Sigmoid colon (tissue), 7 donors: Measurements from ENCODE around the gene FBXO46. TPM values are rescaled to one million over a fixed set of nuclear protein-coding genes. Genes with fewer than 3 reads are reported as not detected.
A peak's percentile ranks its signal among the peaks of the same experiment; 100 is the strongest.

Experiments
- DNase-seq: peaks from one replicate; pipeline ENCODE4 v3.0.0-alpha.2; 2019
- H3K27ac ChIP-seq, 4 donors: fragments of 200-600 bp; sonication (generic); one replicate each; pipeline ENCODE4 v1.5.1; 2016 to 2019; ENCODE audit warnings: mild to moderate bottlenecking in 1 of 4
- H3K27me3 ChIP-seq, 3 donors: fragments of 200-600 bp; sonication (generic); one replicate each; pipeline ENCODE4 v1.5.1; 2019; ENCODE audit warnings: mild to moderate bottlenecking in 1 of 3
- H3K36me3 ChIP-seq, 4 donors: fragments of 200-600 bp; sonication (generic); one replicate each; pipeline ENCODE4 v1.5.1; 2016 to 2019
- H3K4me1 ChIP-seq, 4 donors: fragments of 200-600 bp; sonication (generic); one replicate each; pipeline ENCODE4 v1.5.1; 2017 to 2019
- H3K4me3 ChIP-seq, 4 donors: fragments of 200-600 bp; sonication (generic); one replicate each; pipeline ENCODE4 v1.5.1; 2017 to 2019; ENCODE audit warnings: mild to moderate bottlenecking in 2 of 4, moderate library complexity in 1 of 4
- H3K9me3 ChIP-seq, 4 donors: fragments of 200-600 bp in 3 of 4; sonication (generic) in 3 of 4; one replicate each; pipeline versions ENCODE4 v1.5.1 to v1.6.1; 2013 to 2019
- EP300 ChIP-seq, 4 donors: sonication (generic); formaldehyde crosslinking; IDR thresholded peaks; one replicate each; pipeline ENCODE4 v1.6.1; 2017; ENCODE audit warnings: antibody characterized with exemption in 4 of 4
- POLR2A ChIP-seq, 2 donors: fragments of 450-650 bp; IDR thresholded peaks; one replicate each; pipeline ENCODE4 v1.6.1; 2016; ENCODE audit warnings: antibody characterized with exemption in 2 of 2, mild to moderate bottlenecking in 2 of 2, moderate library complexity in 2 of 2
- POLR2AphosphoS5 ChIP-seq, 4 donors: sonication (generic); formaldehyde crosslinking; IDR thresholded peaks; one replicate each; pipeline ENCODE4 v1.6.1; 2017; ENCODE audit warnings: antibody characterized with exemption in 4 of 4
- WGBS, 2 donors: extraction: QIAGEN DNeasy Blood & Tissue Kit; methylation state at CpG; one replicate each; pipeline ENCODE4 v1.1.7; 2013; 5-methylcytosine and 5-hydroxymethylcytosine counted together
- intact Hi-C: fragments of 100-400 bp; cut with DNase I; formaldehyde crosslinking; loops from one replicate; pipeline ENCODE4 v1.15.1; 2023
- polyA plus RNA-seq, 3 donors: library from polyadenylated mRNA; stranded (reverse); fragments of 200-250 nt; gene quantifications; one replicate each; pipeline ENCODE4 v1.2.3, GENCODE V29; 2013
- total RNA-seq, 4 donors: library from RNA; depleted of rRNA; stranded (reverse); fragments of >200 nt; gene quantifications; one replicate each; pipeline ENCODE4 v1.1.0, GENCODE V29; 2016
- TF ChIP-seq, protein P1 (sequence below), 4 experiments: fragments of 450-650 bp in 3 of 4; fragments of 200-600 bp in 1 of 4; IDR thresholded peaks; one replicate each; pipeline ENCODE4 v1.5.1; 2016 to 2019; ENCODE audit warnings: antibody characterized with exemption in 4 of 4, mild to moderate bottlenecking in 3 of 4, moderate library complexity in 2 of 4
- donor health status: healthy with polysubstance abuse.
- donor health status: Bipolar disorder and iron deficiency.
- donor health status: healthy.

FBXO46 gene
- total and polyA plus RNA-seq, 7 donors, result 7.1 to 16.5 (median 9.5) TPM

DNA sequence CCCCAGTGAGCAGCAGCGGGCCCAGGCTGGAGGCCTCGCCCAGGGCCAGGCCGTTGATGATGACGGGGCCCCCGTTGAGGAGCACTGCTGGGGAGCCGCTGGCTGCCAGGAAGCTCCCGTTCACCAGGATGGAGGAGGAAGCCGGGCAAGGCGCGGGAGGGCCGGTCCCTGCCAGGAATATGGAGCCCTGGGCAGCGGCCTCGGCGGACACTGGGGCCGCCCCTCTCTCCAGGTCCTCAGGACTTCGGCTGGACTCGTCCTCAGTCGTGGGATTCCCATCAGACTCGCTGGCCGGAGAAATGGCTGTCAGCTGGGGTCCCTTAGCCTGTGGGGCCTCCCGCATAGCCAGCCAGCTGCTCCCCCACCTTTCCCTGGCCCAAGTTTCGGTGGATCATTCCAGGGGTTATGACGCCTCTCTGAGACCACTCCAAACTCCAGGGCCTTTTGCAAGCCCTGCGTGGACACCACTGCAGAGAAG is 36.2 kb upstream of the FBXO46 start:
- peaks cover 3 to 68% (median 52%) of the 10 kb centered on the region in 4 donors for H3K4me1 ChIP-seq
- WGBS, 2 donors, result 17 to 57% methylated on average over 24 of the region's 24 CpGs
- intact Hi-C loops, result loop anchor here (2.0 kb wide), 2 partner anchors 50 to 74 kb away; partner anchors contain the start of gene QPCTL

DNA sequence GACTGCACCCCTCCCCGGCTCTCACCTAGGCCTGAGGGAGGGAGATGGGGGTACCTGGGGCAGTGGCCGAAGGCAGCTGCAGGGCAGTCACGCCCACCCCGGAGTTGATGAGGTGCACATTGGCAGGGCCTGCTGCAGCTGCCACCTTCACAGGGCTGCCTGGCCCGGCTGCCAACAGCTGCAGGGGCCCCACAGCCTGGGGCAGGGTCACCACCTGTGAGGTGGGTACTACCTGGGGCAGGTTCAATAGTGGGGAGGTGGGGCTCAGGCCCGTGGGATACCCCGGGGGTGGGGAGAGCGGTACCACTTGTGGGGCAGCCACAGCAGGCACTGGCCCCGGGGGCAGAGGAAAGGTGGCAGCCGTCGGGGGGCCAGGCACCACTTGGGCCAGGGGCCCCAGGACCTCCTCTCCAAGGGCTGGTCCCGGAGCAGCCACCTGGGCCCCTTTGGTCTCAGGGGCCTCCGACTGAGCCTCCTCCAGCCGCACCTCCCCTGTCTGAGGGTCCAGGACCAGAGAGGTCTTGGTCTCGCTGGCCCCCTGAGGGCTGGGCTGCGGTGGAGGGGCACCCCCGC is 35.7 kb upstream of the FBXO46 start:
- Histone ChIP-seq H3K4me3 (peak overlapping the region; percentile 64 to 93 (median 84)), H3K9me3 (no peaks in the 10 kb centered on the region), H3K36me3 (peaks cover 0 to 4% (median 1%) of the 10 kb centered on the region in 4 donors), H3K27ac (peak overlapping the region; percentile 89 to 99 (median 98)), H3K27me3 (no peaks in the 10 kb centered on the region), H3K4me1 (peaks cover 3 to 65% (median 48%) of the 10 kb centered on the region in 4 donors)
- DNase-seq, result peak; percentile 71
- WGBS, 2 donors, result 55 to 72% methylated on average over 17 of the region's 17 CpGs
- intact Hi-C loops, result loop anchor here (2.0 kb wide), 2 partner anchors 50 to 74 kb away; partner anchors contain the start of gene QPCTL
- no peak for TF ChIP-seq EP300 (IDR thresholded peaks at IDR 0.05)
- TF ChIP-seq POLR2AphosphoS5 (IDR thresholded peaks at IDR 0.05), result no peak
- no peak for TF ChIP-seq POLR2A (IDR thresholded peaks at IDR 0.05)
- TF ChIP-seq, protein P1, sequence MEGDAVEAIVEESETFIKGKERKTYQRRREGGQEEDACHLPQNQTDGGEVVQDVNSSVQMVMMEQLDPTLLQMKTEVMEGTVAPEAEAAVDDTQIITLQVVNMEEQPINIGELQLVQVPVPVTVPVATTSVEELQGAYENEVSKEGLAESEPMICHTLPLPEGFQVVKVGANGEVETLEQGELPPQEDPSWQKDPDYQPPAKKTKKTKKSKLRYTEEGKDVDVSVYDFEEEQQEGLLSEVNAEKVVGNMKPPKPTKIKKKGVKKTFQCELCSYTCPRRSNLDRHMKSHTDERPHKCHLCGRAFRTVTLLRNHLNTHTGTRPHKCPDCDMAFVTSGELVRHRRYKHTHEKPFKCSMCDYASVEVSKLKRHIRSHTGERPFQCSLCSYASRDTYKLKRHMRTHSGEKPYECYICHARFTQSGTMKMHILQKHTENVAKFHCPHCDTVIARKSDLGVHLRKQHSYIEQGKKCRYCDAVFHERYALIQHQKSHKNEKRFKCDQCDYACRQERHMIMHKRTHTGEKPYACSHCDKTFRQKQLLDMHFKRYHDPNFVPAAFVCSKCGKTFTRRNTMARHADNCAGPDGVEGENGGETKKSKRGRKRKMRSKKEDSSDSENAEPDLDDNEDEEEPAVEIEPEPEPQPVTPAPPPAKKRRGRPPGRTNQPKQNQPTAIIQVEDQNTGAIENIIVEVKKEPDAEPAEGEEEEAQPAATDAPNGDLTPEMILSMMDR (IDR thresholded peaks at IDR 0.05), result no peak

More for the DNA sequence above, 36.2 kb upstream of the FBXO46 start:
- DNase-seq, result peak; percentile 78
- TF ChIP-seq, protein P1 (IDR thresholded peaks at IDR 0.05), result no peak
- TF ChIP-seq POLR2A (IDR thresholded peaks at IDR 0.05), result no peak
- TF ChIP-seq EP300 (IDR thresholded peaks at IDR 0.05), result no peak
- Histone ChIP-seq H3K27ac (peak overlapping the region; percentile 89 to 99 (median 98)), H3K27me3 (no peaks in the 10 kb centered on the region), H3K4me3 (peak overlapping the region; percentile 64 to 93 (median 84)), H3K9me3 (no peaks in the 10 kb centered on the region), H3K36me3 (peaks cover 0 to 10% (median 4%) of the 10 kb centered on the region in 4 donors)

DNA sequence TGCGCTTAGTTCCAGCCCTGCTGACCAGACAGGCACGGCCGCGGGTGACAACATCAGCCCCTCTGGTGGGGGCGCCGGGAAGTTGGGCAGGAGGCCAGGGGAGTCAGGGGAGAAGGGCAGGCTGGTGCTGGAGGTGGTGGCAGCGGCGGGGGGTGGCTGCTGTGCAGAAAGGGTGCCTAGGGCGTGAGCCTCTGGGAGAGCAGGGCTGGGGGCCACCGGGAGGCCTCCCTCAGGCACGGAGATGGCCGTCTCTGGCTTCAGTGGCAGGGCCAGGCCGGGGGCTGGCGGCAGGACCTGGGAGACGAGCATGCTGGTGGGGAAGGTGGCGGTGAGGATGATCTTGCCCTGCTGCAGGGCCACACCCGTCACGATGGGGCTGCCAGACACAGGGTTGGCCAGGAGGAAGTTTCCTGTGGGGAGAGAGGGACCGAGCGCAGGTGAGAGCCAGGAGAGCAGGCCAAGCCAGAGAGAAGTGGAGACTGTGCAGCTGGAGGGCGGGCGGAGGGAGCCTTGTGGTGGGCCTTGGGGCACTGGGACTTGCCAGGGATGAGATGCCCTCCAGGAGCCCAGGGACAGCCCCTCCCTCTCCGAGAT is 35.1 kb upstream of the FBXO46 start:
- Histone ChIP-seq H3K4me3 (peak overlapping the region in 3 of 4 donors; percentile 80 to 93 (median 89)), H3K9me3 (no peaks in the 10 kb centered on the region), H3K27ac (peak overlapping the region; percentile 89 to 99 (median 98)), H3K36me3 (no peaks in the 10 kb centered on the region), H3K27me3 (no peaks in the 10 kb centered on the region), H3K4me1 (peaks cover 3 to 60% (median 42%) of the 10 kb centered on the region in 4 donors)
- 79 to 80% methylated on average over 23 of the region's 23 CpGs for WGBS, 2 donors
- DNase-seq, result peak; percentile 72
- TF ChIP-seq POLR2A (IDR thresholded peaks at IDR 0.05), result no peak
- TF ChIP-seq EP300 (IDR thresholded peaks at IDR 0.05), result no peak
- TF ChIP-seq POLR2AphosphoS5 (IDR thresholded peaks at IDR 0.05), result no peak
- TF ChIP-seq, protein P1 (IDR thresholded peaks at IDR 0.05), result no peak
- intact Hi-C loops, result loop anchor here (2.0 kb wide), 2 partner anchors 49 to 73 kb away; partner anchors contain the start of gene QPCTL

DNA sequence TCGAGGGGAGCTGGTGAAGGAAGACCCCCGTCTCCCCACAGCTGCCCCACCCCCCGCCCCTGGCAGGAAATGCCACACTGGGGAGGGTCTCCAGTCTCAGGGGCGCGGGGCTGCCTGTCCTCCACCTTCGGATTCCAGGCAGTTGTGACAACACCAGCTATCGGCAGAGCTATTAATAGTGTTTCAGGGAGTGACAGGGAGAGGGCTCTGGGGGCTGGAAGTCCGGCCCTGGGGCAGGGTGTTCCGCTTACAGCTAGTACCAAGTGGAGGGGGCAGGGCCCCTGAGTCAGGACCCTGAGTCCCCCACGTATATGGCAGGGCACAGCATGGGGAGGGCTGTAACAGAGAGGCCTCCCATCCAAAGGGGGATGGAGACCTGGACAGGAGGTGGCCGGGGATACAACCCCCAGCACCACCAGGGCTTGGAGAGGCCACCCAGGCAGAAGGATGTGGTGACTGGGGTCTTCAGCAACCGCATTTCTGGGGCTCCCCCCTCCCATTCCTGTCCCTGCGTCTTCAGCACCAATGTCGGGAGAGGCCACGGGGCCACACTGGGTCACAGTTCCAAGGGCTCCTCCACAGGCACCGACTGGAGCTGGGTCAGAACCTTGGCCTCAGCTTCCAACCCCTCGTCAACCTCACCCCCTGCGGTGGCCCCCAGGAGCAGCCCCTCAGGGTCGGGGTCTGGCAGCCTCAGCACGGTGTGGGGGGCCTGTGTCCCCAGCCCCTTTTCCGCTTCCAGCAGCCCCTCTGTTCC is 34.4 kb upstream of the FBXO46 start:
- peak overlapping the region; percentile 89 to 99 (median 98) for H3K27ac ChIP-seq
- H3K27me3 ChIP-seq, result no peaks in the 10 kb centered on the region
- no peak overlapping the region for H3K4me3 ChIP-seq
- peak; percentile 68 for DNase-seq
- H3K4me1 ChIP-seq, result peaks cover 3 to 54% (median 41%) of the 10 kb centered on the region in 4 donors
- no peaks in the 10 kb centered on the region for H3K9me3 ChIP-seq
- H3K36me3 ChIP-seq, result no peaks in the 10 kb centered on the region
- TF ChIP-seq, protein P1 (IDR thresholded peaks at IDR 0.05), result no peak
- TF ChIP-seq POLR2AphosphoS5 (IDR thresholded peaks at IDR 0.05), result peak in 1 of 4 donors; percentile 26
- intact Hi-C loops, result no loop called here
- 61 to 80% methylated on average over 21 of the region's 21 CpGs for WGBS, 2 donors
